ENCODE measurements around the gene EXPH5. TPM values are rescaled to one million over a fixed set of nuclear protein-coding genes. Genes with fewer than 3 reads are reported as not detected.
A peak's percentile ranks its signal among the peaks of the same experiment; 100 is the strongest.

EXPH5 gene
- total and polyA plus RNA-seq, 9 of the 15 experiments (the other 6 are each of a cell fraction or from before 2014, with no cell fraction given), result 1.3 to 8.5 (median 4.8) TPM

- Histone ChIP-seq H3K4me2 (ENCODE audit: insufficient read depth, low read length) (peak overlapping the region; percentile 68; the same call in 1 of the 2 replicates), H3K4me1 (replicated peaks in 1 of 2; ENCODE audit: control insufficient read depth in 2 of 2, insufficient read depth in 2 of 2, low read length in 2 of 2) (peaks cover 17 to 31% of the 10 kb centered on the region in 2 experiments), H3K4me3 (no peak overlapping the region), H3K9me1 (ENCODE audit: control insufficient read depth, insufficient read depth, low read length) (no peaks in the 10 kb centered on the region), H3K27me3 (ENCODE audit: control insufficient read depth in 2 of 2, insufficient read depth in 2 of 2, low read length in 2 of 2) (no peaks in the 10 kb centered on the region), H3K9me3 (replicated peaks; ENCODE audit: control insufficient read depth, insufficient read depth, low read depth, low read length) (no peaks in the 10 kb centered on the region), H3K36me3 (ENCODE audit: control insufficient read depth, insufficient read depth, low read length) (no peaks in the 10 kb centered on the region), H3K9ac (ENCODE audit: insufficient read depth in 1 of 2, low read depth in 2 of 2, low read length in 2 of 2) (peak overlapping the region in 1 of 2 experiments; percentile 36; a peak in 1 of 4 replicates), H3K79me2 (ENCODE audit: control insufficient read depth, insufficient read depth, low read length) (peaks cover 11% of the 10 kb centered on the region), H2AFZ (ENCODE audit: low read depth, low read length) (peak overlapping the region; percentile 73), H4K20me1 (replicated peaks; ENCODE audit: control insufficient read depth, insufficient read depth, low read length) (no peaks in the 10 kb centered on the region), H3K27ac (ENCODE audit: extremely low read depth, low read depth, low read length) (peak overlapping the region; percentile 56; the same call in 1 of the 3 replicates)
- ATAC-seq (no peak), DNase-seq (ENCODE audit: extremely low read depth in 1 of 4, low spot score in 3 of 4) (no peak), FAIRE-seq (no peak)
- intact Hi-C loops (cut with micrococcal nuclease) (no loop called here), in situ Hi-C loops (cut with MboI) (no loop called here)
- 4% methylated on average over 5 of the region's 5 CpGs for WGBS (ENCODE audit: insufficient coverage, low coverage, missing lambda C conversion rate)
- peak; percentile 86 for TF ChIP-seq MEF2A (IDR thresholded peaks at IDR 0.05; ENCODE audit: control insufficient read depth, low read depth, low read length)
- no peak for TF ChIP-seq POLR3G (IDR thresholded peaks at IDR 0.05; ENCODE audit: extremely low read depth, insufficient read length, insufficient replicate concordance)
- ChIA-PET CTCF (ENCODE audit: low intra/inter-chr PET ratio) (no interaction called here), POLR2A (interaction anchor here (0.7 kb wide), 1 partner anchor 9 kb away, joined by 3 read pairs; no protein-coding TSS in a partner anchor)
- BruUV-seq (replicated peaks), result no TSS peak
Measured at GRCh38 chr11:108501396-108501795, 92.2 kb downstream of the EXPH5 start.

- POLR2A ChIA-PET, result interaction anchor here (0.6 to 1.1 kb wide), 3 partner anchors 9 to 261 kb away, joined by 3 read pairs; no protein-coding TSS in a partner anchor
- Histone ChIP-seq H3K4me2 (ENCODE audit: insufficient read depth, low read length) (peak overlapping the region; percentile 68), H3K9ac (ENCODE audit: insufficient read depth in 1 of 2, low read depth in 2 of 2, low read length in 2 of 2) (peak overlapping the region; percentile 20 to 36; a peak in 2 of 4 replicates), H3K36me3 (ENCODE audit: control insufficient read depth, insufficient read depth, low read length) (no peaks in the 10 kb centered on the region), H3K27me3 (ENCODE audit: control insufficient read depth in 2 of 2, insufficient read depth in 2 of 2, low read length in 2 of 2) (no peaks in the 10 kb centered on the region), H2AFZ (ENCODE audit: low read depth, low read length) (peak overlapping the region; percentile 73), H3K4me1 (replicated peaks in 1 of 2; ENCODE audit: control insufficient read depth in 2 of 2, insufficient read depth in 2 of 2, low read length in 2 of 2) (peaks cover 17 to 33% of the 10 kb centered on the region in 2 experiments), H3K79me2 (ENCODE audit: control insufficient read depth, insufficient read depth, low read length) (peaks cover 17% of the 10 kb centered on the region), H3K27ac (ENCODE audit: extremely low read depth, low read depth, low read length) (peak overlapping the region; percentile 56), H4K20me1 (replicated peaks; ENCODE audit: control insufficient read depth, insufficient read depth, low read length) (no peaks in the 10 kb centered on the region), H3K9me1 (ENCODE audit: control insufficient read depth, insufficient read depth, low read length) (no peaks in the 10 kb centered on the region), H3K4me3 (no peak overlapping the region), H3K9me3 (replicated peaks; ENCODE audit: control insufficient read depth, insufficient read depth, low read depth, low read length) (no peaks in the 10 kb centered on the region)
- intact Hi-C loops (cut with micrococcal nuclease) (no loop called here), in situ Hi-C loops (cut with MboI) (no loop called here)
- peak; percentile 85 for FAIRE-seq
- peak in 3 of 4 experiments; percentile 13 to 58 (median 39) for DNase-seq (ENCODE audit: extremely low read depth in 1 of 4, low spot score in 3 of 4)
- 0% methylated on average over 2 of the region's 2 CpGs for WGBS (ENCODE audit: insufficient coverage, low coverage, missing lambda C conversion rate)
- CTCF ChIA-PET (ENCODE audit: low intra/inter-chr PET ratio), result no interaction called here
- BruUV-seq (replicated peaks), result no TSS peak
- peak; percentile 3 for ATAC-seq
- no peak for TF ChIP-seq ATF1 (CRISPR knock-in tag; IDR thresholded peaks at IDR 0.05)
- 0 out of 2 replicates have a peak, but pooled peaks have one; percentile 22 for TF ChIP-seq ATF1 (tag; IDR thresholded peaks at IDR 0.05)
- no peak for TF ChIP-seq THAP7 (CRISPR knock-in tag; IDR thresholded peaks at IDR 0.05)
- TF ChIP-seq RCOR1 (IDR thresholded peaks at IDR 0.05; ENCODE audit: borderline replicate concordance in 1 of 2, low read depth in 2 of 2, low read length in 2 of 2), result 0 out of 4 replicates have a peak, but pooled peaks of 1 of the 2 experiments have one; percentile 12
- TF ChIP-seq CTBP1 (IDR thresholded peaks at IDR 0.05; ENCODE audit: borderline replicate concordance), result peak; percentile 48; the same call in 1 of the 2 replicates
- peak; percentile 27; the same call in 1 of the 2 replicates for TF ChIP-seq PKNOX1 (IDR thresholded peaks at IDR 0.05)
- no peak for TF ChIP-seq FUS (optimal IDR thresholded peaks at IDR 0.05; ENCODE audit: low read depth, low read length)
- 0 out of 2 replicates have a peak, but pooled peaks have one; percentile 41 for TF ChIP-seq SMARCE1 (IDR thresholded peaks at IDR 0.05)
- no peak for TF ChIP-seq FOXJ3 (CRISPR knock-in tag; IDR thresholded peaks at IDR 0.05)
- TF ChIP-seq ARID1B (IDR thresholded peaks at IDR 0.05), result 0 out of 2 replicates have a peak, but pooled peaks have one; percentile 14
Measured at GRCh38 chr11:108500721-108501120, 92.8 kb downstream of the EXPH5 start.
